H9 (cell line): ENCODE measurements around the gene ST7L. TPM values are rescaled to one million over a fixed set of nuclear protein-coding genes. Genes with fewer than 3 reads are reported as not detected.

Experiments used
- DNase-seq: peaks from one replicate; pipeline ENCODE4 v3.0.0-alpha.2; 2017
- H2AFZ ChIP-seq: one replicate; pipeline ENCODE4 v1.6.1; 2013; ENCODE audit warnings: mild to moderate bottlenecking, low read length, control low read depth, moderate library complexity
- H2AK5ac ChIP-seq: 2 replicates; pipeline ENCODE4 v1.6.1; 2013; ENCODE audit warnings: low read length, control low read depth, mixed read lengths; ENCODE audit not compliant: insufficient read length
- H2BK120ac ChIP-seq: one replicate; pipeline ENCODE4 v1.6.1; 2013; ENCODE audit warnings: low read depth, mild to moderate bottlenecking, low read length, control low read depth, inconsistent platforms; ENCODE audit not compliant: poor library complexity, severe bottlenecking
- H2BK12ac ChIP-seq: 2 replicates; pipeline ENCODE4 v1.6.1; 2013; ENCODE audit warnings: low read length, control low read depth, mixed read lengths, low read depth; ENCODE audit not compliant: insufficient read length
- H2BK15ac ChIP-seq: 2 replicates; pipeline ENCODE4 v1.6.1; 2013; ENCODE audit warnings: low read depth, low read length, control low read depth
- H2BK20ac ChIP-seq: one replicate; pipeline ENCODE4 v1.6.1; 2013; ENCODE audit warnings: low read depth, mild to moderate bottlenecking, low read length, control low read depth, inconsistent platforms; ENCODE audit not compliant: poor library complexity, severe bottlenecking
- H2BK5ac ChIP-seq: 2 replicates; pipeline ENCODE4 v1.6.1; 2013; ENCODE audit warnings: low read length, control low read depth, mixed read lengths; ENCODE audit not compliant: insufficient read length
- H3K14ac ChIP-seq: 2 replicates; pipeline ENCODE4 v1.6.1; 2013; ENCODE audit warnings: low read length, control low read depth; ENCODE audit not compliant: insufficient read depth
- H3K18ac ChIP-seq: 2 replicates; pipeline ENCODE4 v1.6.1; 2013; ENCODE audit warnings: low read depth, mild to moderate bottlenecking, mixed read lengths, low read length, control low read depth; ENCODE audit not compliant: insufficient read length
- H3K23ac ChIP-seq: 2 replicates; pipeline ENCODE4 v1.6.1; 2013; ENCODE audit warnings: low read length, control low read depth, mixed read lengths, low read depth; ENCODE audit not compliant: insufficient read length
- H3K23me2 ChIP-seq: 2 replicates; pipeline ENCODE4 v1.6.1; 2013; ENCODE audit warnings: low read depth, mild to moderate bottlenecking, mixed read lengths, low read length, control low read depth; ENCODE audit not compliant: insufficient read length, poor library complexity, severe bottlenecking
- H3K27ac ChIP-seq: 2 replicates; pipeline ENCODE4 v1.5.1; 2013; ENCODE audit warnings: low read length, control low read depth, mixed read lengths, low read depth; ENCODE audit not compliant: insufficient read length
- H3K27me3 ChIP-seq: 2 replicates; pipeline ENCODE4 v1.6.1; 2013; ENCODE audit warnings: low read length, control low read depth, inconsistent platforms; ENCODE audit not compliant: insufficient read depth
- H3K4ac ChIP-seq: 2 replicates; pipeline ENCODE4 v1.6.1; 2013; ENCODE audit warnings: low read depth, mild to moderate bottlenecking, control low read depth, inconsistent platforms, low read length, moderate library complexity
- H3K4me1 ChIP-seq: 2 replicates; pipeline ENCODE4 v1.6.1; 2013; ENCODE audit warnings: low read length, control low read depth, inconsistent platforms; ENCODE audit not compliant: insufficient read depth
- H3K4me2 ChIP-seq: 2 replicates; pipeline ENCODE4 v1.6.1; 2013; ENCODE audit warnings: low read length, control low read depth, mixed read lengths; ENCODE audit not compliant: insufficient read length, insufficient read depth
- H3K56ac ChIP-seq: 2 replicates; pipeline ENCODE4 v1.6.1; 2013; ENCODE audit warnings: low read depth, mild to moderate bottlenecking, mixed read lengths, low read length, control low read depth; ENCODE audit not compliant: insufficient read length
- H3K79me1 ChIP-seq: 2 replicates; pipeline ENCODE4 v1.6.1; 2013; ENCODE audit warnings: low read depth, mild to moderate bottlenecking, moderate library complexity, low read length, control low read depth, inconsistent platforms; ENCODE audit not compliant: insufficient read depth, poor library complexity, severe bottlenecking
- H3K79me2 ChIP-seq: 2 replicates; pipeline ENCODE4 v1.6.1; 2013; ENCODE audit warnings: low read length, control low read depth, inconsistent platforms; ENCODE audit not compliant: insufficient read depth
- H3K9ac ChIP-seq: 2 replicates; pipeline ENCODE4 v1.6.1; 2013; ENCODE audit warnings: low read length, control low read depth, mixed read lengths; ENCODE audit not compliant: insufficient read length; ENCODE audit errors: extremely low read depth
- H3K9me3 ChIP-seq: one replicate; pipeline ENCODE4 v1.6.1; 2013; ENCODE audit warnings: low read depth, low read length, inconsistent platforms; ENCODE audit not compliant: control insufficient read depth
- H3T11ph ChIP-seq: one replicate; pipeline ENCODE4 v1.6.1; 2013; ENCODE audit warnings: mild to moderate bottlenecking, low read length, control low read depth, inconsistent platforms
- H4K20me1 ChIP-seq: one replicate; pipeline ENCODE4 v1.6.1; 2013; ENCODE audit not compliant: control insufficient read depth, insufficient read length, insufficient read depth
- H4K5ac ChIP-seq: 2 replicates; pipeline ENCODE4 v1.6.1; 2013; ENCODE audit warnings: low read depth, mild to moderate bottlenecking, mixed read lengths, low read length, control low read depth; ENCODE audit not compliant: insufficient read length
- H4K8ac ChIP-seq: replicated peaks from 2 replicates; pipeline ENCODE4 v1.6.1; 2013; ENCODE audit warnings: low read length, control low read depth, mixed read lengths, low read depth; ENCODE audit not compliant: insufficient read length
- H4K91ac ChIP-seq: 2 replicates; pipeline ENCODE4 v1.6.1; 2013; ENCODE audit warnings: low read depth, mild to moderate bottlenecking, moderate library complexity, mixed read lengths, low read length, control low read depth; ENCODE audit not compliant: insufficient read length
- H3K27ac Mint-ChIP-seq, 3 experiments: 2 replicates in 2 of 3; 3 replicates in 1 of 3; pipeline ENCODE4 v1.8.0; 2020 to 2021; ENCODE audit warnings: mixed read lengths in 3 of 3, mild to moderate bottlenecking in 1 of 3, moderate library complexity in 1 of 3
- H3K27me3 Mint-ChIP-seq: 2 replicates; pipeline ENCODE4 v1.8.0; 2021; ENCODE audit warnings: low read depth, mild to moderate bottlenecking, moderate library complexity, mixed read lengths
- H3K36me3 Mint-ChIP-seq, 3 experiments: 2 replicates in 2 of 3; 3 replicates in 1 of 3; pipeline ENCODE4 v1.8.0; 2020 to 2021; ENCODE audit warnings: low read depth in 3 of 3, mixed read lengths in 3 of 3; ENCODE audit not compliant: insufficient read depth in 1 of 3
- H3K4me1 Mint-ChIP-seq, 2 experiments: 2 replicates each; pipeline ENCODE4 v1.8.0; 2020; ENCODE audit warnings: mixed read lengths in 2 of 2
- H3K4me3 Mint-ChIP-seq, 2 experiments: 2 replicates in 1 of 2; 3 replicates in 1 of 2; pipeline ENCODE4 v1.8.0; 2020 to 2021; ENCODE audit warnings: mild to moderate bottlenecking in 2 of 2, mixed read lengths in 2 of 2, moderate library complexity in 1 of 2
- H3K9me3 Mint-ChIP-seq, 2 experiments: 2 replicates in 1 of 2; 3 replicates in 1 of 2; pipeline ENCODE4 v1.8.0; 2020; ENCODE audit warnings: mild to moderate bottlenecking in 2 of 2, mixed read lengths in 2 of 2, moderate library complexity in 1 of 2
- WGBS: extraction: QIAGEN DNeasy Blood & Tissue Kit; methylation state at CpG from one replicate; pipeline ENCODE4 v1.1.7; 2013; ENCODE audit warnings: missing lambda C conversion rate, low lambda C conversion rate, mixed read lengths; ENCODE audit not compliant: insufficient read length; ENCODE audit errors: extremely low coverage; 5-methylcytosine and 5-hydroxymethylcytosine counted together
- total RNA-seq: library from RNA; stranded (reverse); gene quantifications from 2 replicates; pipeline ENCODE4 v1.2.1, GENCODE V29; 2021
- TF ChIP-seq, protein P1 (sequence below): fragments of 200-600 bp; sonication (generic); conservative IDR thresholded peaks from 3 replicates; pipeline ENCODE4 v1.8.0; 2021; ENCODE audit warnings: antibody characterized with exemption, mild to moderate bottlenecking

ST7L gene
- total RNA-seq, 1 experiment from 2014 or later = 16.0 TPM

DNA sequence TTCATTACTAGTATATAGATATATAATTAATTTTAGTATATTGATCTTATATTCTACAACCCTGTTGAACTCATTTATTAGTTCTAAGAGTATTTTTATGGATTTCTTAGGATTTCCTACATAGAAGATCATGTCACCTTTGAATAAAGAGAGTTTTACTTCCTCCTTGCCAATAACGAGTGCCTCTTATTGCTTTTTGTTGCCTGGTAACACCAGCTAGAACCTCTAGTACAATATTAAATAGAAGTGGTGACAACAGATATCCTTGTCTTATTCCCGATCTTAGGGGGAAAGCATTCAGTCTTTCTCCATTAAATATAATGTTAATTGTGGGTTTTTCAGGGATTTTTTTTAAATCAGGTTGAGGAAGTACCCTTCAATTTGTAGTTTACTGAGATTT is 69.4 kb downstream of the ST7L start:
- Histone ChIP-seq H2AK5ac (no peak overlapping the region), H3K27me3 (no peaks in the 10 kb centered on the region), H4K91ac (no peak overlapping the region), H4K8ac (no peak overlapping the region), H3K4ac (no peak overlapping the region), H3K79me1 (no peaks in the 10 kb centered on the region), H3K18ac (no peak overlapping the region), H2BK20ac (no peak overlapping the region), H2BK120ac (no peak overlapping the region), H3K4me1 (no peaks in the 10 kb centered on the region), H2BK12ac (no peak overlapping the region), H4K5ac (no peak overlapping the region), H3K27ac (no peak overlapping the region), H3K9me3 (no peaks in the 10 kb centered on the region), H3K56ac (no peak overlapping the region), H3K9ac (no peak overlapping the region), H3T11ph (no peak overlapping the region), H2BK5ac (no peak overlapping the region), H3K4me2 (no peak overlapping the region), H3K23me2 (no peaks in the 10 kb centered on the region), H2AFZ (no peak overlapping the region), H3K14ac (no peak overlapping the region), H2BK15ac (no peak overlapping the region), H3K23ac (no peak overlapping the region), H4K20me1 (no peaks in the 10 kb centered on the region), H3K79me2 (no peaks in the 10 kb centered on the region)
- no peak for DNase-seq
- peaks cover 0 to 4% (median 2%) of the 10 kb centered on the region in 3 experiments; a peak in 4 of 7 replicates for H3K36me3 Mint-ChIP-seq
- WGBS = no CpG with 5 or more reads among the region's 2 CpGs
- no peak overlapping the region for H3K27ac Mint-ChIP-seq
- no peak overlapping the region for H3K4me3 Mint-ChIP-seq
- TF ChIP-seq, protein P1, sequence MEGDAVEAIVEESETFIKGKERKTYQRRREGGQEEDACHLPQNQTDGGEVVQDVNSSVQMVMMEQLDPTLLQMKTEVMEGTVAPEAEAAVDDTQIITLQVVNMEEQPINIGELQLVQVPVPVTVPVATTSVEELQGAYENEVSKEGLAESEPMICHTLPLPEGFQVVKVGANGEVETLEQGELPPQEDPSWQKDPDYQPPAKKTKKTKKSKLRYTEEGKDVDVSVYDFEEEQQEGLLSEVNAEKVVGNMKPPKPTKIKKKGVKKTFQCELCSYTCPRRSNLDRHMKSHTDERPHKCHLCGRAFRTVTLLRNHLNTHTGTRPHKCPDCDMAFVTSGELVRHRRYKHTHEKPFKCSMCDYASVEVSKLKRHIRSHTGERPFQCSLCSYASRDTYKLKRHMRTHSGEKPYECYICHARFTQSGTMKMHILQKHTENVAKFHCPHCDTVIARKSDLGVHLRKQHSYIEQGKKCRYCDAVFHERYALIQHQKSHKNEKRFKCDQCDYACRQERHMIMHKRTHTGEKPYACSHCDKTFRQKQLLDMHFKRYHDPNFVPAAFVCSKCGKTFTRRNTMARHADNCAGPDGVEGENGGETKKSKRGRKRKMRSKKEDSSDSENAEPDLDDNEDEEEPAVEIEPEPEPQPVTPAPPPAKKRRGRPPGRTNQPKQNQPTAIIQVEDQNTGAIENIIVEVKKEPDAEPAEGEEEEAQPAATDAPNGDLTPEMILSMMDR = no peak
- no peaks in the 10 kb centered on the region for H3K27me3 Mint-ChIP-seq
- no peaks in the 10 kb centered on the region for H3K9me3 Mint-ChIP-seq
- H3K4me1 Mint-ChIP-seq = no peaks in the 10 kb centered on the region
